Activated CD4-positive, alpha-beta T cell treated with anti-CD3 and anti-CD28 coated beads, Interleukin-2, amount 50 U/mL, for 16 hours (primary cell): ENCODE data around the gene SEMA6B.
A peak's percentile ranks its signal among the peaks of the same experiment; 100 is the strongest.

Source experiments
- DNase-seq: peaks from one replicate; pipeline ENCODE4 v3.0.0-alpha.2; 2020

Gene SEMA6B

GRCh38 chr19:4588291-4588761 is 28.8 kb upstream of the SEMA6B start:
- DNase-seq = no peak

DNA sequence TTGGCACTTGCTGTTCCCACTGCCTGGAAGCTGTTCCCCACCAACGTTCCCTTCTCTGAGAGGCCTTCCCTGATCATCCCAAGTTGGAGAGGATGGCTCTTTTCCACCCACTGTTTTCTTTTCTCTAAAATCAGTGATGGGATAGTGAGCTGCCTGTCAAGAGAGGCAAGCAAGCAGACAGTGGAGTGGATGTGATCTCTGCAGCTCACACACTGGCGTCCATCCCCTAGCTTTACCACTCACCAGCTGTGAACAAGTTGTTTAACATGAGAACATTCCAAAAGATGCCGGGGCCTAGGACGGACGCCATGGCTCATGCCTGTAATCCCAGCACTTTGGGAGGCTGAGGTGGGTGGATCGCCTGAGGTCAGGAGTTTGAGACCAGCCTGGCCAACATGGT is 28.0 kb upstream of the SEMA6B start:
- no peak for DNase-seq

GRCh38 chr19:4586691-4587090 is 27.2 kb upstream of the SEMA6B start:
- DNase-seq = no peak

- no peak for DNase-seq
These were observed 26.8 kb upstream of the SEMA6B start for GRCh38 chr19:4586245-4586644.

GRCh38 chr19:4585556-4585955 is 26.1 kb upstream of the SEMA6B start:
- DNase-seq = no peak

DNA sequence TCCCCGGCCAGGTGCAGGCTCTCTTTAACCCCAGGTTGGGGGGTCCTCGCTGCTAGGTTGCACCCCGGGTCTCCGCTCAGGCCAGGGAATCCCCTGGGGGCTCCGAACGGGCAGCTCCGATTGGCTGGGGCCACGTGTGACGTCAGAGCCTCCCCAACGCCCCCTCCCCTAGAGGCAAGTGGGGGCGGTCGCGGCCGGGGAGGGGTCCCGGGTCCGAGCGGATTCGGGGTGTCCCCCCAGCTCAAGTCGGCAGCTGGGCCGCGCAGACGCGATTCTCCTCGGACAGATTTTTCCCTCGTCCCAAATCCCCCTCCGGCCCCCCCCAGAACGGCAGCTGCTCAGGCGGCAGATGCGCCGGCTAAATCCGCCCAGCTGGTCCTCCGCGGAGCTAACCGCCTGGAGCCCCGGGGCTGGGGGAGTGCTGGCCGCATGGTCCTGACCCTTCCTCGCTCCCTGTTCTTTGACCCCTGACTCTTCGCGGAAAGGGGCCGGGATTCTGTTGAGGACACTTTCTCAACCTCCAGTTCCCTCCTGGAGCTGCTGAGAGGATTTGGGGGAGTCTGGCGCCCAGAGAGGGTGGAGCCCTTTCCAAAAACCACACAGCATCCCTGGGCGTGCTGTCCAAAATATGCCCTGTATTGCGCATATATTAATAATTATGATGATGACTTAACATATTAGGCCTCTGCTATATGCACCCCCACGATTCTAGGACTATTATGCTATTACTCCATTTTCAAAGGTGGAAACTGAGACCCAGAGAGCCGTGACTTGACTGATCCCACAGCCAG is 25.4 kb upstream of the SEMA6B start:
- no peak for DNase-seq

DNA sequence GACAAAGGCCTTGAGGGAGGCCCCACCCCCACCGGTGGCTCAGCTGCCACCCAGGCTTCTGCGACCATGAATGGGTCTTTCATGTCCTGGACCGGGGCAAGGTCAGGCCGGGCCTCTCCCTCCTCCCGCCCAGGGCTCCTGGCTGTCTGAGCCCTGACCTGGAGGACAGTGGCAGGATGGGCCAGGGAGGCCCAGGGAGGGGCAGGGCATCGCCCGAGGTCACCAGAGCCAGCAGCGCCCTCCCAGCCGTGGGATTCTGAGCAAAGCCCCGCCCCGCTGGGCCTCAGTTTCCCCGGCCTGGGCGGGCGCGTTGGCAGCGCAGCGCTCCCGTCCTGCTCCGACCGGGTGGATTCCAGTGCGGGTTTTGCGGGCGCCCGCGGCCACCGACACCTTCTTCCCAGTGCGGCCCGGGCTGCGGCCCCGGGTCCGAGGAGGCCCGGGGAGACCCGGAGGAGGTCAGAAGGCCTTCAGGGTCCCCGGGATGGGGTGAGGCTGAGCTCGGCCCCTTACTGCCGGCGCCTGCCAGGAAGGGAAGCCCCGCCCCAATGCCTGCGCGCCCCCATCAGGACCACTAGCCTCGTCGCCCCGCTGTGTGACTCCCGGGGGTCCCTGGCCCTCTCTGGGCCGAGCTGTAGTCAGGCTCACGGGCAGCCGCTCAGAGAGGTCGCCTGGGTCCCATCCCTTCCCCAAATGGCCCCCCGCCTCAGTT is 24.6 kb upstream of the SEMA6B start:
- DNase-seq = peak; percentile 18

GRCh38 chr19:4582980-4583842 is 23.7 kb upstream of the SEMA6B start:
- DNase-seq = no peak

DNA sequence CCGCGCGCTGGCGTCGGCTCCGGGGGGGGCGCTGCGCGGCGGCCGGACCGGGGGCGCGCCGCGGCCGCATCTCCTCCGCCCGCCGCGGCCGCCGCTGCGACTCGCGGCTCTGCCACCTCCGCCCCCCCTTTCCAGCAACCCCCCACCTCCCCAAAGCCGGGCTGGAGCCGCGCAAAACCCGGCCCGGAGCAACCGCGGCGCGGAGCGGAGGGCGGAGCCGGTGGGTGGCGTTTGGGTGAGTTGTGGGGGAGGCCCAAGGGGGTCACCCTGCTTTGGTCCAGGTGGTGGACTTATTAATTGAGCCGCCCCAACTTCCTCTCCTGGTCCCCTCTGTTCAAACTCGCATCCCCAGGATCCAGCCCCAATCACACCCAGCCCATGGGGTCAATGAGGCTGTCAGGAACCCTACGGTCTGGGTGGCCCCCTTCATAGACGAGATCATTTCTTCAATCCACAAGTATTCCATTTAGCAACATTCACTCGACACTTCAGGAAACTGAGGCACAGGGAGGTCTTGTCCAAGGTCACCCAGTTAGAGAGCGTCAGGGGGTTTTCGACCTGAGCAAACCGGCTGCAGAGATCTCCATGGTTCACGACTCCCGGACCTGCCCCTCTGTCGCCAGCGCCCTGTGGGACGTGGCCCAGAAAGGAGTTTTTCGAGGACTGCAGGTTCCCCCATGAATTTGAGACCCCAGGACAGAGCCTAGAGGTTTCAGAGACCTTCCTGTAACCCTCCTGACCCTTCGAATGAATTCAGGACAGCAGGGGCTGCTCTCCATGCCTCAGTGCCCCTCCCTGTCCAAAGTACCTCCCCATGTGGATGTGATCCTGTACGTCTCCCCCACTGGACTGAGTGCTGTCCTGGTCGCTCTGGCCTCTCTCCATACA is 22.4 kb upstream of the SEMA6B start:
- no peak for DNase-seq

DNA sequence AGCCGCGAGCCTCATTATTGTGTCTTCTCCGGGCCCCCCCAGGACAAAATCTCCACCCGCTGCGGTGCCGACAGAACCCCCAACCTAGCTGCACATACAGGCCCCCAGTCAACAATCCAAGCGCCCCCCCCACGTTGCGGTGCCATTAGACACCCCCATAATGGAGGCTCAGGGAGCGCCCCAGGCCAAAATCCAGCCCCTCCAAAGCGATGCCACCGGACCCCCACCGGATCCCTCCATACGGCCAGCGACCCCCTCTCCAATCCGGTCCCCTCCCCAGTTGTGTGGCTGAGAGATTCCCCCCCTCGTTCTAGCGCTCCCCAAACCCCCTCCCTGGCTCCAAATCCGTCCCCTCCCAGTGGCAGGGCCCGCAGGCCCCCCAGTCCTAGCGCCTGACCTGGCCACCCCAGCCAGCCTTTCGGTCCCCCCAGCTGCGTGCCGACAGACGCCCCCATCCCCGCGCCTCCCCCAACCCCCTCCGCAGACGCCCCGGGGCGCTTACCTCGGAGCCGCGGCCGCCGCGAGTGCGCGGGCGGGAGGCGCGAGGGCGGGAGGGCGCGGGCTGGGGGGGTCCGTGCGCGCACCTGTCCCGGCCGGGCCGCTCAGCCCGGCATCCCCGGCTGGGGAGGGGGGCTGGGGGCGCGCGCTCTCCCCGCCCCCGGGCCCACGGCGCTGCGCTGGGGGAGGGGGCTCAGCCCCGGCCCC is 21.6 kb upstream of the SEMA6B start:
- DNase-seq = no peak

- DNase-seq = no peak
These were observed 20.8 kb upstream of the SEMA6B start for GRCh38 chr19:4580021-4580901.

DNA sequence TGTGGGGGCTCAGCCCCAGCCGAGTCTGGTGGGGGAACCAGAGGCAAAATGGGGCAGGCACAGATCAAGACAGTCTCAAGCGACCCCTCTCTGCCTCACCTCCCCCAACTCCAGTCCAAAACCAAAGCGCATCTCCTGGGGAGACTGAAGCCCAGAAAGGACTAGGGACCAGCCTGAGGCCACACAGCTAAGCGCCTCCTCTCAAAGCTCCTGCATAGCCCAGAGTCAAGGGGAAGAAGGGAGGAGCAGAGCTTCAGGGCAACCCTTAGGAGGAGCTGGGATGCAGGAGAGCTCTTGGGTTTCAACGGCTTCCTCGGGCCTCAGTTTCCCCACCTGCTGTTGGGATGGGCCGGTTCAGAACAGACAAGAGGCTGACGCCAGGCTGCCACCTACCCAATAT is 19.9 kb upstream of the SEMA6B start:
- DNase-seq = no peak

GRCh38 chr19:4578552-4579248 is 19.2 kb upstream of the SEMA6B start:
- DNase-seq = no peak

DNA sequence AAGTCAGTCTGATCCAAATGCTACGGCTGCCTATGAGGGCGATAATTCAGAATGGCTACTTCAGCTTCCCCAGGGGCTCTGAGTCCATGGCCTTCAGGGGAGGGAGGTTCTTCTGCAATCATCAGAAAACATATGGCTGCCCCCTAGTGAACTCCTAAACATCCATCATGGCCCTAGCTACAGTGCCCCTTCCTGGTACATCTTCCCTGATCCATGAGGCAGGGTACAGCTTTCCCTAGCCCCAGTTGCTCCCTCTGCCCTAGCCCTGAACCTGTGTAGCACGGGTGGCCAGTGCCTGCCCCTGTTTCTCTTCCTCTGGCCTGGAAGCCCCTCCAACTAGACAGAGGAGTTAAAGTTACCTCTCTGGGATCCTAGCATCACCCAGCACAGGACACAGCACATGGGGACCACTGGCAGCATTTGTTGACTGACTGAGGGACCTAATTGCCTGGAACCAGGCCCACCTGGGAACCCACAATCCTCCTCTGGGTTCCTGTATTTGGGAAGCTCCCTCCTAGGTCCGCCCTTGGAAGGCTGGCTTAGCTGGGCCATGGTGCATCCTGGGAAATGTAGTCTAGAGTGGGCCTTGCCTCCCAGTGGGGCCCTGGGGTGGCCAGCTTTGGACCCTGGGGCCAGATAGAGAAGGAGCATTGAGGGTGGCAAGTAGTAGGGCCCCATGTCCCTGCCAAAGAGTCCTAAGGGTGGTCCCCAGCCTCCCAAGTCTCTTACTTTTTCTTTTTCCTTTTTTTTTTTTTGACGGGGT is 17.7 kb upstream of the SEMA6B start:
- no peak for DNase-seq

DNA sequence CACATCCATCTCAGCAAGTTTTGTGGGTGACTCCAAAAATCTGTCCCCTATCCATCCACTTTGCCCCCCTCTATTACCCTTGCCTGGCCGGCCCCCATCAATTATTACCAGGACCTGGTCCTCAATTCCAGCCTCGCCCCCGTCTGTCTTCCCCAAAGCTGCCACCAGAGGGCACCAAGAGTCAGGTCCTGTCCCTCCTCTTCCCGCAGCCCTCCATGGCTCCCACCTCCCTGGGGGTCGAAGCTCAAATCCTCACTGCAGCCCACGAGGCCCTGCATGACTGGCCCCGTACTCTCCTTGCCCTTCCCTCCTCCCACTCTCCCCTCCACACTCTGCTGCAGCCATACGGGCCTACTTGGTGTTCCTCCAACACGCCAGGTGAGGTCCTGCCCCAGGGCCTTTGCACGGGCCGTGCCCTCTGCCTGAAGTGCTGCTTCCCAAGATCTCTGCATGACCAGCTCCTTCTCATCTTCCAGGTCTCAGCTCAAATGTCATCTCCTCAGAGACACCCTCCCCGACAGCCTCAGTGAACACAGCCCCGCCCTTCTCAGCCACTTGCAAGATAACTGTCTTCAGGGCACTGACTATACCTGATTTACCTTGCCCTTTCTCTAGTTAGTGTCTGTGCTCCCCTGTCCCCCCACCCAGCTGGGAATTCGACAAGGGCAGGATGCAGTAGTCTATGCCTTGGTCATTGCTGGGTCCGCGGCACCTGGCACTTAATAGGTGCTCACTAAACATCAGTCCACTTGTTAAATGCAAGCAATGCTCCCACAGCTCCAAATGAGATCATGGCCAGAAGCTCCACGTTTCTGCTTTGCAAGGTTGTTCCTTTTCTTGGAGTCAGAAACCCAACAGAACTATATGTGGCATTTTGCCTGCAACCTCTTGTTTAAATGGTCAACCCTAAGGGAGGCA is 16.8 kb upstream of the SEMA6B start:
- peak; percentile 69 for DNase-seq

- DNase-seq = no peak
These were observed 16.0 kb upstream of the SEMA6B start for GRCh38 chr19:4575267-4576015.

GRCh38 chr19:4573682-4574081 is 14.2 kb upstream of the SEMA6B start:
- no peak for DNase-seq
